Measurements from ENCODE around the gene LRRC75B.
A peak's percentile ranks its signal among the peaks of the same experiment; 100 is the strongest.
"Not testable (repeated sequence)": the region's sequence is repeated elsewhere in the genome, so short reads cannot be mapped to it uniquely, and the experiment has no call there.

The LRRC75B gene

DNA sequence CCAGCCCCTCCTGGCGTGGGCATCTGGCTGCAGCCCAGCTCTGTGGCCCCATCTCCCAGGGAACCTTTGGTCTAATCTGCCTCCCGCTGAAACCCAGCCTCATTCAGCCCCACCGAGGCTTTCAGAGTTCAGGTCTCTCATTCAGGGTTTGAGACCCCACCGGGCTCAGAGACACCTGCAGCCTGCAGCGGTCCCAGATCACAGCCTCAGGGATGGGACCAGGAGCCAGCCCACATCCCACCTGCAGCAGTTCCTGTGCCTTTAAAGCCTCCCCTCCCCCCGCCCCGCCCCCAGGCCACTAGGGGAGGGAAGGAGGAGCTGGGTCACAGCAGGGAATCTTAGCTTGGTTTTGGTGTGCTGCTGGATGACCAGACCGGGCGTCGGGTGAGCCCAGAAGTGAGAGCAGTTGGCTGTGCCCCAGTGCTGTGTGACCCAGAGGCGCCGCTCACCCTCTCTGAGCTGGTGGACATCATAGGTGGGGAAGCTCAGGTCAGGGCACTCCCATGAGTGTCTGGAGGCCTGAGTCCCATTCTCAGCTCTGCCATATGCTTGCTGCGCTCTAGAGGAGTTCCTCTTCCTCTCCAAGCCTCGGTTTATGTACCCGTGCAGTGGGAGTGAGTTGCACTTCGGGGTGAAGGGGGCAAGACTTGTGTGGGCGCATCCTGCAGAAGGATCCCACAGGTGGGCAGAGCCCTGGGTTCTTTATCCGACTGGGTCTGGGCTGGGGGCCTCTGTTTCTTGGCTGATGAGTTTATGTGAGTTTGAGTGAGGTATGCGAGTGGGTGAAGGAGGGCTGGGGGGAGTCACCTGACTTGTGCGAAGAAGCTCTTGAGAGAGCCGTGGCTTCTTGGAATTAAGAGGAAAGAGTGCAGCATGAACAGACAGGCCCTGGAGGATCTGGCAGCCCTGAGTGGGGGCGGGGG, 10.2 kb upstream of the LRRC75B start, which contains the start of gene GGT1:
Gene GGT1 (plus strand): TSS at position 347 of the 923 bp plus-strand sequence. CDS start 7,889 bp downstream, outside the sequence.
- DNase-seq, result not testable (repeated sequence)

DNA sequence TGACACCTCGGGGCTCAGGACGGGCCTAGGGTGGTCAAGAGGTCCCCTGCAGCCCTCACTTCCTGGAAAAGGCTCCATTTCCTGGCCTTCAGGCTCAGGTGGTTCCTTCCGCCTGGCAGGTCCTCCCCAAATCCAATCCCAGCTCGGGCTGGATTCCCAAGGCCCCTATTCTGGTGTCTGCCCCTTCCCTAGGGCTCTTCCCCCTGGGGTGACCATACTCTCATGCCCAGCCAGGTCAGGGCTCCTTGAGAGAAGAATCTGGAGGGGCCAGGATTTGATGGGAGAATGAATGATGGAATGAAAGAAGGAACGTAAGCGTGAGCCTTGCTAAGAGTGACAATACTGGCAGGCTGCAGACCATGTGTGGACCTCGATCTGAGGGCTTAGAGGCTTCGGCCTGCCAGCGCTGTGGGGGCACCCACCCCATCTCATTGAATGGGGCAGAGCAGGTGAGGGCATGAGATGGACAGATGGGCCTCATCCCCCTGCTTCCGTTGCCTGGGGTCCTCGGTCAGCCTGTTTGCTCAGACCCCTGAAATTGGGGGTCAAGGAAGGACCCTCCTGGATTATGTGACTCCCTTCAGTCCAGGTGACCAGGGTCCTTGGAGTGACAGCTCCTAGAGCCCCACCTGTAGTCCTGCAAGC, 9.4 kb upstream of the LRRC75B start:
- not testable (repeated sequence) for DNase-seq

DNA sequence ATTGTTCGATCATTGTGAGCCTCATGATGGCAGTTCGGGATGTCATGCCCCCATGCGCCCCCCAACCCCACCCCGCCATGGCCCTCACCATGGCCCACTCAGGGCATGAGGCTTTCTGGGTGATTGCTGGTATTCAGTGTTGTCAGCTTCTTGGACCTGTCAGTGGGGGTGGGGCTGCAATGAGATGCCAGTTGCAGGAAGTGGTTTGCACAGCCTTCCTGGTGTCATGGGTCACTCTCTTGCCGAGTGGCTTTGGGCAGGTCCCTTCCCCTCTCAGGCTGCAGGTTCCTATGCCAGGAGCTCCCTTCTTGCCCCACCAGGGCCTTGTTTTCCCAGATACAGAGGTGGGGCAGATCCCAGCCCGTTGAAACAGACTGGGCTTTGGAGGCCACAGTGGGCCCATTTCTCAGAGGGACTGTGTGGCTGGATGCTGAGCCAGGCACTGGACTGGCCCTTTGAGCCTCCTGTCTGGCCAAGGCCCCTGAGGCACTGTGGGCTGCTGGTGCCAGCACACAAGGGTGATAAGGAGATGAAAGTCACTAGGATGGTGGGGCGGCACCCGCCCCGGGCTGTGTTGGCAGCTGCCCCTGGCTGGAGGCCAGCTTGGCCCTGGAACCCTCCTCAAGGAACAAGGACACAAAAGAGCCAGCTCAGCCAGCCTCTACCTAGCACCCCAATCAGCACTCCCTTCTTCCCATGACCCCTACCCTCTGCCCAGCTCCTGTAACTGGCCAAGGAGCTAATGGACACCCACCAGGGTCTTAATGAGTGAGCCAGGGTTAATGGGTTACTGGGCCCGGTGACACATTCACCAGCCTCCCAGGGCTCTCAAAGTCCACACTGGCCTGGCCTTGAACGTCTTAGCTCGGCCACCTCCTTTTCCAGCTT, 8.6 kb upstream of the LRRC75B start:
- no peak for DNase-seq

DNA sequence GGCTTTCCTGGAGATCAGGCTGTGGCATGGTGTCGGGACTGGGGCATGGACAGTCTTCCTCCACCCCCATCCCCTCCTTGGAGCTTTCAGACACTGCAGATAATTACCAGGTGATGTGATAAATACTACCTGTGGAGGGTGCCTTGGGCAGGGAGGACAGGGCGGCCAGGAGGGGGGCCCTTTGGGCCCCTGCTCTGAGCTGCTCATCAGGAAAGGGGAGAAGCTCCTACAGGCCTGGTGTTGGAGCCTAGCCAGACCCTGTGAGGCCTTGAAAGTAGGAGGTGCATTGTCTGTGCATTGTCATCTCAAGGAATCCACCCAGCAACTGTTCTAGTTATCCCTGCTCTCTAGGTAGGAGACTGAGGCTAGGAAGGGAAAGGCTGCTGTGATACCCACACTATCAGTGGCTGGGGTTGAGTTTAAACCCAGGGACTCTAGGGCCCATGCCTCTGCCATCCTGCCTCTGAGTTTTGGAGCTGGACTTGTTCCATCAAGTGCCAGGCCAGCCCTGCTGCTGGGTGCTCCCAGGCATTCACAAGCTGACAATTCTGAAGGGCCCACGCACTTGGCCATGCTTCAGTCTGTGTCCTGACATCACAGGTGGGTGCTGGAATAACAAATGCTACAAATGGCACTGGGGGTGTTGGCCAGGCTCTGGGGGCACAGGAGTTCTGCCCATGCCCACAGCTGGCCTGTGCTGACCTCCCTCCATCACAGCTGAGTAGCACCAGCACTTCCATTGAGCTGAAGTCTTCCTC, 7.3 kb upstream of the LRRC75B start:
- DNase-seq, result not testable (repeated sequence)

DNA sequence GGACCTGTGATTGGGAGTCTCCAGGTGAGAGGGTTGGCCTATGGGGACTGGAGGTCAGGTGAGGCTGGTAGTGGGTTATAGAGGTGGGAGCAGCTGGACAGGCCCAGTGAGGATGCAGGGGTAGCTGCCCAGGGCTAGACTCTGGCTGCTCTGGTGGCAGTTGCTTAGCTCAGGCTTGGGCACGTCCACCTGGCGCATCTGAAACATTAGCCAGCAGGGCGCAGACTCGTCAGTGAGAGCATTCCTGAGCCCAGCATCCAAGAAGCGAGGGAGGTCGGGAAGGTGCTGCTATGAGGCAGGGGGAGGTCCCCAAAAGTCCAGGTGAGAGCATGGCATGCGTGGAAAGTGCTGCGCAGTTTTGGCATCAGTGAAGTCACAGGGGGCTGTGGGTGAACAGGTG, 6.6 kb upstream of the LRRC75B start:
- no peak for DNase-seq

DNA sequence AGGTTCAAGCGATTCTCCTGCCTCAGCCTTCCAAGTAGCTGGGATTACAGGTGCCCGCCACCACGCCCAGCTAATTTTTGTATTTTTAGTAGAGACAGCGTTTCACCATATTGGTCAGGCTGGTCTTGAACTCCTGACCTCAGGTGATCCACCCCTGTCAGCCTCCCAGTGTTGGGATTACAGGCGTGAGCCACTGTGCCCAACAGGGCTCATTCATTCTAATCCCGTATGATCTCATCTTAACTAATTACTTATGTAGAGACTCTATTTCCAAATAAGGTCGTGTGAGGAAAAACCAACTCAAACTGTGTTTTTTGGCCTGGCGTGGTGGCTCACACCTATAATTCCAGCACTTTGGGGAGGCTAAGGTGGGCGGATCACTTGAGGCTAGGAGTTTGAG, 4.2 kb upstream of the LRRC75B start:
- DNase-seq, result not testable (repeated sequence)

DNA sequence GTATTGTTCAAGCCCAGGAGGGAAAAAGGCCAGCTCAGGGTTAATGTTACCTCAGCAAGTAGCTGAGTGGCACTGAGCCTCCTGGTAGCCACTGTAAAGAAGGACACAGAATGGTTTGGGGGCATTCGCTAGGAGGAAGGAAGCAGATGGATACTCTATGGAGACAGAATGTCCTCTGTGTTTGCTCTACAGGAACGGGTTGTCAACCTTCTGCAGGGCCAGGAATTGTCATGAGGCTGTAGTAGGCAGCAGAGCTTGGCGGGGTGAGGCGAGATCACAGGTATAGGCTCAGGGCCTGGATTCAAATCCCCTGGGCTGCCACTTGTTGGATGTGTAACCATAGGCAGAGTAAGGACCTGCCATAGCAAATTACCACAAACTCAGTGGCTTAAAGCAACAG, 3.0 kb upstream of the LRRC75B start:
- DNase-seq, result no peak

DNA sequence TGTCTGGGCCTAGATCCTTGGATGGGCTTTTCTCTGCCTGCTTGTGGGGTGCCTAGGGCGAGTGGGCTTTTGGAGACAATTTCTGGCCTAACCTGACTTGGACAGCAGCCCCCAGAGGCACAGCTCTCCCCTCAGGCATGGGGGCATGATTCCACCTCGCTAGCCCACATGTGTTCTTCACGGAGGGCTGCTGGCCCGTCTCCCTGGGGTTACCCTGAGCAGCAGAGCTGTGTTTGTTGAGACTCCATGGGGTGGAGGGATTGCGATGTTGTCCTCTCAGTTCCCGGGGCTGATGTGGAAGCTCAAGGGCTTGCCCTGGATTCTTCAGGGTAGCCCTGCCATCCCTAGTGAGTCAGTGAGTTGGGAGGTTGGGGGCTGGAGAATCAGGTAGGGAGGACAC, 2.4 kb upstream of the LRRC75B start:
- no peak for DNase-seq

DNA sequence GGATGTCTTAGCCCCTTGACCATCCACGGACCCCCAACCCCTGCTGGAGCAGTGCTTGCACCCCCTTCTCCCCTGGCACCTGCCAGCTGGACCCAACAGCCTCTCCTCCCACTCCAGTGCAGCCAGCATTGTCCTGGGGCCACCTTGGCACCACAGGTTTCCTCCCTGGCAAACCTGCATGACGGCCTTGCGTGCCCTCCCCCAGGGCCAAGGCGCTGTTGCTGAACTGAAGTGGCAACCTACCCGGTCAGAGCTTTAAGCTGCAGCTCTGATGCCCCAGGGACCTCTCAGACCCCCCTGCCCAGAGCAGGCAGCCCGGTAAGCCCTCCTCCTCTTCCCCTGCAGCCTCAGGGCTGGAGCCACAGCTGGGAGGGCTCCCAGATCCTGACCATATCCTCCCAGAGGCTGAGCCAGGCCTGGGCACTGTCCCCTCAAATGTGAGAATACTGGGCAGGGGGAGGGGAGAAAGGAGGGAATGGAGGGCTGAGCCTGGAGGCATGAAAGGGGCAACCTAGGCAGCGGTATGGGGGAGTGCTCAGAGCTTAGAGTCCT, 1.8 kb upstream of the LRRC75B start:
- no peak for DNase-seq

DNA sequence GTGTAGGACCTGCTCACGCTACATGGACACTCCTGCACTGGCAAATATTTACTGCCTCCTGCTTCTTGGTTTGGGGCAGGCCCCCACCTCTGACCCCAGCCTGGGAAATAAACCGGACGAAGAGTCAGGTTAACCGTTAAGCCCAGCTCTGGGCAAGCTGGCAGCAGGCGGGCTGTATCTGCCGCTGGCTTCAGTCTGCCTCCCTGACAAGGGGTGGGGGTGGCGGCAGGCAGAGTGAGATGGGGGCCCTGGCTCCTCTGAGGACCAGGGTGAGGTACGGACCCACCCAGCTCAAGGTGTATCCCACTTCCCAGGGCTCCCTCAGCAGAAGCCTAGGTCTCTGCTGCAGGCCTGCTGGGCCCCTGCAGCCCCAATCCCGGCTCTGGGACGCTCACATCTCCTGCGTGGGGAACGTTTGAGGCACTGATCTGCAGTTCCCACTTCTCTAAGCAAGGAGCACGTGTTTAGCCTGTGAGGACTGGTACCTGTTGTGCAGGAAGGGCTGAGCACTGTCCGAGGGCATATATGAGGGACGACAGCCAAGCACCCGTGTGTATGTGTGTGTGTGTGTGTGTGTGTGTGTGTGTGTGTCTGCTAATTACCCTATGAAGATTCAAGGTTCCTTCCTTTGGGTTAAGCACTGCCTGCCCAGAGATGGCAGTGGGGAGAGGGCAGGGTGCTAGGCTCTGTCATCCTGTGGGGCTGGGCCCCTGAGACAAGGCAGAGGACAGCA, 1.1 kb upstream of the LRRC75B start:
- DNase-seq, result peak; percentile 59

DNA sequence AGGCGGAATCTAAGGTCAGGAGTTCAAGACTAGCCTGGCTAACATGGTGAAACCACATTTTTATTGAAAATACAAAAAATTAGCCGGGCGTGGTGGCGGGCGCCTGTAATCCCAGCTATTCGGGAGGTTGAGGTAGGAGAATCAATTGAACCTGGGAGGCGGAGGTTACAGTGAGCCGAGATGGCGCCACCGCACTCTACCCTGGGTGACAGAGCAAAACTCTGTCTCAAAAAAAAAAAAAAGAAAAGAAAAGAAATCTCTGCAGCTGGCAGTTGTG, 624 bp upstream of the LRRC75B start:
- not testable (repeated sequence) for DNase-seq

DNA sequence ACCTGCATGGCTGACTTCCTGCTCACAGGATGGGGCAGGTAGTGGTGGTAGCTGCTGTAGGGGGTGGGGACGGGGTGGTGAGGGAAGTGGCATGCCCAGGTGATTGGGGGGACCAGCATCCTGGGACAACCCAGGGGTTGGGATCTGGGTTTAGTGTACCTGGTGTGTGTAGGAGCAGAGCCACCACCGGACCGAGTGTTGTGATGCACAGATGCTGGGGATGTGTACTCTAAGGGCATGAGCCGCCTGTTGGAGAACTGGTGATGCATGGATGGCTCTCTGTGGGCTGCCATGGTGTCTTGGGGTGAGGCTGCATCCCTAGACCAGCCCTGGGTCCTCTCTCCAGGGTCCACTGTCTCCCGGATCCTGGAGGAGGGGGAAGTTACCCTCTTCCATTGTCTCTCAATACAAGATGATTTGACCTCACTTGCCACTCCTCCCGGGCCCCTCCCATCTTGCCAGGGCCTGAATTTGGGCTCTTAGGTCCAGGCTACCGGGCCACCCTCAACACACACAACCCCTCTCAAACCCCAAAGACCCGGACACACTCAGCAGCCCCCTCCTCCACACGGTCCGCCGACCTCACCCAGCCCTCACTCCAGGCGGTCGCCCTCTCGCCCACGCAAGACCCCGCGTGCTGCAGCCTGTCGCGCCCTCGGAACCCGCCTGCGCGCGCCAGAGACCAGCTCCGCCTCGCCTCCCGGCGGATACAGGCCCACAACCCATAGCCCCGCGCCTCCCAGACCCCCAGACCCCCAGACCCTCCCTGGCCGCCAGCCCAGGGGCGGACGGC, 619 bp downstream of the LRRC75B start:
- peak; percentile 70 for DNase-seq

DNA sequence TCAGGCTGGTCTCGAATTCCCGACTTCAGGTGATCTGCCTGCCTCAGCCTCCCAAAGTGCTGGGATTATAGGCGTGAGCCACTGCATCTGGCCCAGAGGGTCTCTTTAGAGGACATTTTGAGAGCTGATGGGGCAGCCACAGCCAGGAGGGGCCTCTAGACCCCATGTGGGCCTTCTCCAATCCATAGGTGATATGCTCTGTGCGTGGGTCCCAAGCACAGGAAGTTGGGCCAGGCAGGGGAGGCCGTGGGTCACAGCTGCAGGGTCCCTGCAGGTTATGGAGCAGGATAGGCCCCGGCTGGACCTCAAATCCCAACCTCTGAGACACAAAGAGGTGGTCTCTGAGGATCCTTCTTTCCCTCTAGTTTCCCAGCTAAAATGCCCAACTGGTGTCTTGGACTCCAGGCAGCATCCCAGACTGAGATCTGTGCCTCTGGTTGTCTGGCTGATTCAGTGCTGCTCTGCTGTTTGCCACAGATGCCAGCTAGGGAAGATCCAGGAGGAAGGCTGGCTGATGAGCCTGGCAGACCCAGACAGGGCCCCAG, 1.5 kb downstream of the LRRC75B start:
- no peak for DNase-seq

DNA sequence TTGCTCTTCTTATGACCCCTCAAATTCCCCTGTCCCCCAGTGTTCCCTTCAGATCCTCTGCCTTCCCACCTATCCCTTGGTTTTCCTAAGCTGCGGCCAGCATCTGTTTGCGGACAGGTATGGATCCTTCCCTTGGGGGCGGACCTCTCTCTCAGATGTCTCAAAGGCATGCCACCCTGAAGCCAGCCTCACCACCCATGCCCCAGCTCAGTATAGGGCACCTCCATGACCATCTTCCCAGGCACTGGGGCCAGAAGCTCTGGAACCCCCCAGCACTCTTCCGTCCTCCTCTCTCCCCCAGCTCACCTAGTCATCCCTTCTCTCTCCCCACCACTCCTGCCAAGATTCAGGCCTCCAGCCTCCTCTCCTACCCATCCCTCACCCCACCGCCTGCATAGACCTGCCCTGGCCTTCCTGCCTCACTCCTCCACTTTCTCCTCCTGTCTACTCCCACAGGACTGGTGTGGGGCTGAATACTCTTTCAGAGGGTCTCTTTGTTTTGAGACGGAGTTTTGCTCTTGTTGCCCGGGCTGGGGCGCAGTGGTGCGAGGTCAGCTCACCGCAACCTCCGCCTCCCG, 2.2 kb downstream of the LRRC75B start:
- no peak for DNase-seq

DNA sequence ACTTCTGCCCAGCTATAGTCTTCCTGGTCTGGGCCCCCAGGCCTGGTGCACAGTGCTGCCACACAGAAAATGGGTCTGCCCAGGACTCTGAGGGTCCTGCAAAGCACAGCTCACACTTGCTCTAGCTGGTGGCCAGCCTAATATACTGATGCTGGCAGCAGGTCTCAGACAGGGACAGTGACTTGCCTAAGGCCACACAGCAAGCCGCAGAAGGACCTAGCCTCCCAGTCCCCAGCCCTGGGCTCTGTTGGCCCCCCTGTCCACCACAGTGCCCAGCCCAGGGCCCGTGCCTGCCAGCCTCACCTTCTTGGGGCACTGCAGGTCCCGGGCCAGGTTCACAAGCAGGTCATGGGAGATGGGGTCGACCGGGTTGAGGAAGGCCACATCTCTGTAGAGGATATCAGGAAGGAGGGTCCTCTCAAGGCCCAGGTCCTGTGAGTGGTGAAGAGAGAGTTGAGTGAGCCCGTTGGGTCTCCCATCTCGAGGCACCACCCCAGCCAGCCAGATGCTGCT, 3.3 kb downstream of the LRRC75B start:
- no peak for DNase-seq

DNA sequence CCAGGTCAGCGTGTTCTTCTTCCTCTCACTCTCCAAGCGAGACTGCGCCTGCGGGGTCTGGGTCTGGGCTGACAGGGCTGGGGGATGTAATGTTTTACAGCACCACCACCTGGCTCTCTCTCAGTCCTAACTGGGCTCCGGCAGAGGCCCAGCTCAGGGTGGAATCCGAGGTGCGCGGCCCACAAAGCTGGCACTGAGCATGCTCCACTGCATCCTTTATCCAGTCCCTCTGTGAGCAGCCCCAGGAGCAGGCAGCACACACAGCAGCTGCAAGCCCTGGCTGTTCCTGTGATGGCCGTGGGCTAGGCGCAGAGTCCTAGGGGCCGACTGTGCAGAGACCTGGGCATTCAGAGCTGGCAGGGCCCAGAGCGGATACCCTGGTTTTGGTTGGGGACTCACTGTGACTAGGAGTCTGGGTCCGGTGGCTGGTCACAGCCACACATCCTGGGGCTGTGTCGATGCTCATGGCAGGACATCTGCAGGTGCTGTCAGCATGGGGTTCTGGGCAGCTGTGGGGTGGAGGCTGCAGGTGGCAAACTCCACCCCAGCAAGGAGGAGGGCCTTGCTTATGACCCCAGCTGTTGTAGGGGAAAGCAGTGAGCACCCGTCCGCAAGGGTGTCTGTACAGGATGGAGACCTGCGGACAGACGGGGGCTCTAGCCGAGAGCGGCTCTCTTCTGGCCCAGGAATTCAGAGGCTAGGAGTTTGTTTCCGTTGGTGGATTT, 4.0 kb downstream of the LRRC75B start:
- DNase-seq, result no peak

DNA sequence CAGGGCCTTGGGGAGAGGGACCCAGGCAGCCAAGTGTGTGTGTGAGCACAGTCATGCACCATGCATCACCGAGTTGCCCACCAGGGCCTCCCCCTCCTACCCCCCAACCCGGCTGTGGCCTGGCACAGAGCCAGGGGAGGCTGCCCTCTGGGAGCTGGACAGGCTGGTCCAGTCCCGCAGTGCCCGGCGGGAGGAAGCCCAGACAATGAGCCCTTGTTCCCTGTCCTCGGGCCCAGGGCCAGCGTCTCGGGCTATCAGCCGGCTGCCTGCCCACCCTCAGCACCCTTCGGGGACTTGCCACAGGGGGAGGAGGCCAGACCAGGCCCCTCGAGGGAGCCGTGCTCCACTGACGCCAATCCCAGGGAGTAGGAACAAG, 4.5 kb downstream of the LRRC75B start:
- no peak for DNase-seq

DNA sequence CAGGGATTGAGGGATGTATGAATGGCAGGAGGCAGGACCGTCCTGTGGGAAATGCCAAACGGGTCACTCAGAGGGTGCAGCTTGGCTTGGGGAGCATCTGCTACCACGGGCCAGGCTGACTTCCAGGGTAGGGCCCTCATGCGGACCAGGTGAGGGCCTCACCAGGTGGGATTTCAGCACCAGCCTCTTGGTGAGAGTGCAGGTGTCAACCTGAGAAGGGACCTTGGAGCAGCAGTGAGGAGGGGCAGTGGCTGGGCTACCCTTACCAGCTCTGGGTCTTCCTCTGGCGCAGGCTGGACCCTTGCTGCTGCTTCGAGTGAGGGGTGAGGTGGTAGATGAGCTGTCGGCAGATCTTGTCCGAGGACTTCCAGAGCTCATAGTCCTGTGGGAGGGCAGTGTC, 4.9 kb downstream of the LRRC75B start:
- DNase-seq, result no peak

DNA sequence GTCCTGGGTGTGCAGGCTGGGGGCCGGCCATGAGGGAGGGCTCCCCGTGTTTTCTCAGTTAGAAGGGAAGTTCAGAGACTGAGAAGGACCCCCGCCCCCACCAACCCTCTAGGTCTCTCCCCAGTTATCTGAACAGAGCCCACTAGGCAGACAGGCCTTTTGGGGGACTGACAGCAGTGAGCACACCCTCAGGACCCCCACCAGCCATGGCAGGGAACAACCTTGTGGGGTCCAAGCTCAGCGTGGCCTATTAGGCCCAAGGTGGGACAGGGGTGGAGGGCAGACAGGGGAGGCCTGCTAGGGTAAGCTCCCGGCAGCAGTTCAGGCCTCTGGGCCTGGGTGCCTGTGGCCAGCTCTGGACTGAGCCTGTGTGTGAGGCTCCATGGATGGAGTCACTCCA, 5.6 kb downstream of the LRRC75B start:
- no peak for DNase-seq
